H1 (cell line): ENCODE results near the gene GRAMD4. TPM values are rescaled to one million over a fixed set of nuclear protein-coding genes. Genes with fewer than 3 reads are reported as not detected.

Source experiments
- CTCF ChIA-PET: fragments of 300-600 bp; sonication (Branson Sonifier 250); formaldehyde crosslinking; loops from one replicate; lab custom pipeline; 2021; ENCODE audit not compliant: partially characterized antibody; lab: Charles Lee
- POLR2A ChIA-PET: fragments of 300-600 bp; sonication (Branson Sonifier 250); formaldehyde crosslinking; loops from one replicate; lab custom pipeline; 2021; ENCODE audit warnings: inconsistent platforms; ENCODE audit not compliant: partially characterized antibody; lab: Charles Lee
- DNase-seq, 2 experiments: peaks; one replicate each; pipeline versions ENCODE4 v3.0.0 to v3.0.0-alpha.2; 2010 to 2022; ENCODE audit warnings: low spot score in 2 of 2, low read depth in 1 of 2, mixed read lengths in 1 of 2
- FAIRE-seq: peaks from 2 replicates; lab custom pipeline; 2011; peaks lifted over from hg19 to GRCh38; lab: Jason Lieb, UNC
- H2AFZ ChIP-seq: 2 replicates; pipeline ENCODE4 v1.8.1; 2012; ENCODE audit warnings: low read length, inconsistent platforms
- H2AK5ac ChIP-seq: 2 replicates; pipeline ENCODE4 v1.6.1; 2013; ENCODE audit warnings: low read depth, low read length
- H2BK120ac ChIP-seq: replicated peaks from 2 replicates; pipeline ENCODE3; 2013; ENCODE audit warnings: low read depth, low read length, inconsistent platforms
- H2BK12ac ChIP-seq: 2 replicates; pipeline ENCODE4 v1.6.1; 2013; ENCODE audit warnings: low read depth, low read length
- H2BK15ac ChIP-seq: 2 replicates; pipeline ENCODE4 v1.6.1; 2013; ENCODE audit warnings: low read length
- H2BK20ac ChIP-seq: 2 replicates; pipeline ENCODE4 v1.6.1; 2013; ENCODE audit warnings: low read length
- H2BK5ac ChIP-seq: 2 replicates; pipeline ENCODE4 v1.6.1; 2013; ENCODE audit warnings: low read depth, low read length
- H3K14ac ChIP-seq: 2 replicates; pipeline ENCODE4 v1.6.1; 2013; ENCODE audit warnings: inconsistent platforms; ENCODE audit not compliant: insufficient read length
- H3K18ac ChIP-seq: 2 replicates; pipeline ENCODE4 v1.6.1; 2013; ENCODE audit warnings: low read length; ENCODE audit errors: extremely low read depth
- H3K23ac ChIP-seq: 2 replicates; pipeline ENCODE4 v1.6.1; 2013; ENCODE audit warnings: inconsistent platforms; ENCODE audit not compliant: insufficient read length
- H3K23me2 ChIP-seq: 2 replicates; pipeline ENCODE4 v1.6.1; 2013; ENCODE audit warnings: low read depth, low read length
- H3K27ac ChIP-seq: 2 replicates; pipeline ENCODE4 v1.6.1; 2011; ENCODE audit warnings: low read depth, low read length, inconsistent platforms
- H3K27me3 ChIP-seq, 4 experiments: replicated peaks in 1 of 4; 1 replicate in 1 of 4; 2 replicates in 3 of 4; pipeline versions ENCODE4 v1.6.1 to v1.8.1; 2011 to 2013; ENCODE audit warnings: low read length in 3 of 4, mild to moderate bottlenecking in 3 of 4, inconsistent platforms in 2 of 4, mixed read lengths in 2 of 4, moderate library complexity in 1 of 4; ENCODE audit not compliant: control insufficient read depth in 3 of 4, insufficient read depth in 3 of 4; ENCODE audit errors: extremely low read depth in 1 of 4
- H3K36me3 ChIP-seq, 4 experiments: 2 replicates each; pipeline versions ENCODE4 v1.6.1 to v1.8.1; 2011 to 2013; ENCODE audit warnings: mild to moderate bottlenecking in 4 of 4, low read length in 3 of 4, moderate library complexity in 2 of 4, control low read depth in 1 of 4, inconsistent platforms in 1 of 4; ENCODE audit not compliant: insufficient read depth in 4 of 4, control insufficient read depth in 2 of 4
- H3K4ac ChIP-seq: replicated peaks from 2 replicates; pipeline ENCODE3; 2013; ENCODE audit warnings: low read length, low read depth, mixed read lengths, inconsistent platforms; ENCODE audit not compliant: insufficient read length
- H3K4me1 ChIP-seq, 4 experiments: replicated peaks in 1 of 4; 1 replicate in 1 of 4; 2 replicates in 3 of 4; pipeline versions ENCODE4 v1.6.1 to v1.8.1; 2011 to 2013; ENCODE audit warnings: low read length in 3 of 4, inconsistent platforms in 2 of 4, mixed read lengths in 1 of 4; ENCODE audit not compliant: insufficient read depth in 4 of 4, control insufficient read depth in 3 of 4
- H3K4me2 ChIP-seq, 2 experiments: 2 replicates each; pipeline versions ENCODE4 v1.6.1 to v1.8.1; 2011 to 2013; ENCODE audit warnings: low read depth in 2 of 2, low read length in 2 of 2, control low read depth in 1 of 2, inconsistent platforms in 1 of 2, mild to moderate bottlenecking in 1 of 2; ENCODE audit not compliant: insufficient read depth in 1 of 2
- H3K4me3 ChIP-seq, 4 experiments: fragments of 200-600, 300-600 bp in 1 of 4; sonication (generic), shearing (Covaris generic), sonication (Bioruptor Twin) in 1 of 4; 2 replicates each; pipeline versions ENCODE4 v1.5.1 to v1.8.1; 2011 to 2016; ENCODE audit warnings: low read length in 4 of 4, low read depth in 3 of 4, control low read depth in 2 of 4, inconsistent platforms in 2 of 4, mild to moderate bottlenecking in 2 of 4, mixed read lengths in 1 of 4, moderate library complexity in 1 of 4; ENCODE audit not compliant: insufficient read depth in 2 of 4; ENCODE audit errors: extremely low read depth in 1 of 4
- H3K56ac ChIP-seq: replicated peaks from 2 replicates; pipeline ENCODE3; 2013; ENCODE audit warnings: low read depth, mild to moderate bottlenecking, mixed read lengths, low read length, inconsistent platforms; ENCODE audit not compliant: insufficient read length
- H3K79me1 ChIP-seq: 2 replicates; pipeline ENCODE4 v1.6.1; 2013; ENCODE audit warnings: low read depth, low read length, control low read depth
- H3K79me2 ChIP-seq, 2 experiments: 2 replicates each; pipeline versions ENCODE4 v1.6.1 to v1.8.1; 2012 to 2013; ENCODE audit warnings: low read length in 2 of 2, mild to moderate bottlenecking in 2 of 2, inconsistent platforms in 1 of 2; ENCODE audit not compliant: insufficient read depth in 2 of 2, control insufficient read depth in 1 of 2
- H3K9ac ChIP-seq, 4 experiments: replicated peaks in 1 of 4; 1 replicate in 1 of 4; 2 replicates in 3 of 4; pipeline versions ENCODE4 v1.6.1 to v1.8.1; 2011 to 2013; ENCODE audit warnings: low read depth in 3 of 4, low read length in 3 of 4, control low read depth in 2 of 4, mild to moderate bottlenecking in 2 of 4, moderate library complexity in 2 of 4, inconsistent platforms in 1 of 4; ENCODE audit errors: extremely low read depth in 1 of 4
- H3K9me3 ChIP-seq, 2 experiments: 2 replicates each; pipeline versions ENCODE4 v1.6.1 to v1.8.1; 2012 to 2013; ENCODE audit warnings: mild to moderate bottlenecking in 2 of 2, moderate library complexity in 2 of 2, control low read depth in 1 of 2, inconsistent platforms in 1 of 2, low read depth in 1 of 2, low read length in 1 of 2, mixed read lengths in 1 of 2; ENCODE audit not compliant: insufficient read depth in 2 of 2
- H4K20me1 ChIP-seq, 2 experiments: replicated peaks in 1 of 2; 2 replicates each; pipeline versions ENCODE3 to v1.8.1; 2011 to 2013; ENCODE audit warnings: inconsistent platforms in 2 of 2, low read length in 2 of 2, mild to moderate bottlenecking in 1 of 2; ENCODE audit not compliant: insufficient read depth in 2 of 2, control insufficient read depth in 1 of 2
- H4K5ac ChIP-seq: 2 replicates; pipeline ENCODE4 v1.6.1; 2013; ENCODE audit warnings: low read length, low read depth, mixed read lengths, inconsistent platforms; ENCODE audit not compliant: insufficient read length
- H4K8ac ChIP-seq: 2 replicates; pipeline ENCODE4 v1.8.0; 2013; ENCODE audit warnings: mild to moderate bottlenecking, moderate library complexity, low read length, inconsistent platforms; ENCODE audit not compliant: insufficient read depth; ENCODE audit errors: extremely low read depth
- H4K91ac ChIP-seq: replicated peaks from 2 replicates; pipeline ENCODE3; 2013; ENCODE audit warnings: low read length, mixed read lengths, inconsistent platforms; ENCODE audit not compliant: insufficient read length
- ASH2L ChIP-seq: fragments of 200-600, 300-600 bp; sonication (generic); IDR thresholded peaks from one replicate; pipeline ENCODE4 v1.7.1; 2017; ENCODE audit warnings: low read length
- BCL11A ChIP-seq, 2 experiments: IDR thresholded peaks; one replicate each; pipeline ENCODE4 v1.6.1; 2011; ENCODE audit warnings: low read depth in 2 of 2, low read length in 2 of 2, mild to moderate bottlenecking in 2 of 2
- BRCA1 ChIP-seq: IDR thresholded peaks from 2 replicates; pipeline ENCODE4 v1.6.1; 2012; ENCODE audit warnings: low read depth, low read length, improper control_type of control experiment
- E2F6 ChIP-seq: IDR thresholded peaks from 2 replicates; pipeline ENCODE4 v1.6.1; 2012; ENCODE audit warnings: inconsistent platforms
- EGR1 ChIP-seq: IDR thresholded peaks from 2 replicates; pipeline ENCODE4 v1.6.1; 2011; ENCODE audit warnings: low read depth, low read length, borderline replicate concordance
- FOSL1 ChIP-seq: IDR thresholded peaks from 2 replicates; pipeline ENCODE4 v1.6.1; 2011; ENCODE audit warnings: mild to moderate bottlenecking, low read depth, low read length, moderate library complexity; ENCODE audit not compliant: insufficient read depth
- KDM1A ChIP-seq: fragments of 200-600, 300-600 bp; sonication (generic); IDR thresholded peaks from 2 replicates; pipeline ENCODE4 v1.7.1; 2016; ENCODE audit warnings: mild to moderate bottlenecking, low read length, borderline replicate concordance
- NRF1 ChIP-seq: IDR thresholded peaks from 2 replicates; pipeline ENCODE4 v1.6.1; 2011; ENCODE audit warnings: mild to moderate bottlenecking, low read depth, low read length, improper control_type of control experiment
- PHF8 ChIP-seq: fragments of 200-600 bp; sonication (generic); conservative IDR thresholded peaks from 2 replicates; pipeline ENCODE4 v1.7.1; 2012; ENCODE audit warnings: low read depth, mild to moderate bottlenecking, inconsistent platforms, low read length, moderate library complexity
- RAD21 ChIP-seq, 2 experiments: IDR thresholded peaks in 1 of 2; conservative IDR thresholded peaks in 1 of 2; 2 replicates each; pipeline ENCODE4 v1.6.1; 2011; ENCODE audit warnings: low read depth in 2 of 2, low read length in 2 of 2, improper control_type of control experiment in 1 of 2, inconsistent platforms in 1 of 2, mild to moderate bottlenecking in 1 of 2, moderate library complexity in 1 of 2
- SP2 ChIP-seq: IDR thresholded peaks from 2 replicates; pipeline ENCODE4 v1.6.1; 2012; ENCODE audit warnings: mild to moderate bottlenecking, low read length, inconsistent platforms
- SP4 ChIP-seq: IDR thresholded peaks from 2 replicates; pipeline ENCODE4 v1.6.1; 2012; ENCODE audit warnings: low read length, inconsistent platforms
- TAF1 ChIP-seq: IDR thresholded peaks from 2 replicates; pipeline ENCODE4 v1.6.1; 2011; ENCODE audit warnings: mild to moderate bottlenecking, low read depth, low read length
- TCF12 ChIP-seq: IDR thresholded peaks from 2 replicates; pipeline ENCODE4 v1.6.1; 2011; ENCODE audit warnings: low read depth, mild to moderate bottlenecking, low read length
- WGBS, 2 experiments: shearing (Covaris generic) in 1 of 2; methylation state at CpG; one replicate each; pipeline versions ENCODE4 v1.1.6 to v1.1.7; 2013 to 2015; ENCODE audit warnings: low lambda C conversion rate in 2 of 2, mixed read lengths in 2 of 2, inconsistent platforms in 1 of 2, low coverage in 1 of 2, missing lambda C conversion rate in 1 of 2; ENCODE audit not compliant: insufficient replicate concordance in 2 of 2, insufficient coverage in 1 of 2, insufficient read length in 1 of 2; ENCODE audit errors: extremely low coverage in 1 of 2, missing lambda C conversion rate in 1 of 2; 5-methylcytosine and 5-hydroxymethylcytosine counted together
- polyA plus RNA-seq, 7 experiments: library from polyadenylated mRNA; depleted of rRNA in 3 of 7; stranded (reverse) in 5 of 7; unstranded in 2 of 7; fragments of >200 nt in 5 of 7; fragments of 200-250 nt in 2 of 7; gene quantifications; 1 replicate in 5 of 7; 2 replicates in 1 of 7; 4 replicates in 1 of 7; pipeline versions ENCODE4 v1.2.1 to v1.2.3, GENCODE V29; 2011 to 2013; ENCODE audit warnings: missing spikeins in 2 of 7, mixed read lengths in 2 of 7
- total RNA-seq: library from RNA; stranded (reverse); fragmentation: NEBNext Ultra II Directional; extraction: Animal tissue kit (Norgen Biotek cat#: 25700); gene quantifications from 2 replicates; pipeline ENCODE4 v1.2.1, GENCODE V29; 2021

Gene GRAMD4
- total and polyA plus RNA-seq, 2 of the 8 experiments (the other 6 are each of a cell fraction or from before 2014, with no cell fraction given), result 7.9 to 25.6 TPM

GRCh38 chr22:46669201-46669600 lies 49.0 kb downstream of the GRAMD4 start:
- H2AFZ ChIP-seq, result no peak overlapping the region
- no peak overlapping the region for H3K14ac ChIP-seq
- H2BK5ac ChIP-seq, result no peak overlapping the region
- no peak overlapping the region for H3K18ac ChIP-seq
- ChIA-PET CTCF (interaction anchor here (0.5 to 4.8 kb wide), 7 partner anchors 13 to 106 kb away, joined by 3 to 32 read pairs (median 3); no protein-coding TSS in a partner anchor), POLR2A (interaction anchor here (0.6 kb wide), 1 partner anchor 340 kb away, joined by 3 read pairs; no protein-coding TSS in a partner anchor)
- H3K27me3 ChIP-seq, result no peaks in the 10 kb centered on the region
- no peak overlapping the region for H3K23ac ChIP-seq
- H3K4ac ChIP-seq, result no peak overlapping the region
- no peaks in the 10 kb centered on the region for H3K79me1 ChIP-seq
- WGBS, 2 experiments, result 96% methylated on average over 4 of the region's 9 CpGs; no CpG with 5 or more reads in 1 of the 2 experiments
- H2BK15ac ChIP-seq, result no peak overlapping the region
- no peaks in the 10 kb centered on the region for H3K4me1 ChIP-seq
- H3K4me3 ChIP-seq, result no peak overlapping the region
- H4K8ac ChIP-seq, result no peak overlapping the region
- no peak overlapping the region for H4K91ac ChIP-seq
- H2BK12ac ChIP-seq, result no peak overlapping the region
- H3K36me3 ChIP-seq, result no peaks in the 10 kb centered on the region
- H3K56ac ChIP-seq, result no peak overlapping the region
- H3K9me3 ChIP-seq, result no peaks in the 10 kb centered on the region
- H2BK120ac ChIP-seq, result no peak overlapping the region
- no peaks in the 10 kb centered on the region for H3K23me2 ChIP-seq
- H4K20me1 ChIP-seq, result peaks cover 2 to 5% of the 10 kb centered on the region in 2 experiments
- FAIRE-seq (no peak), DNase-seq (no peak)
- no peak overlapping the region for H3K27ac ChIP-seq
- H2BK20ac ChIP-seq, result no peak overlapping the region
- TF ChIP-seq SP4 (no peak), NRF1 (no peak), BCL11A (IDR thresholded peaks at IDR 0.05; ENCODE audit: low read depth in 2 of 2, low read length in 2 of 2) (no peak), BRCA1 (no peak), RAD21 (IDR thresholded peaks at IDR 0.05 in 1 of 2, conservative IDR thresholded peaks at IDR 0.05 in 1 of 2; ENCODE audit: low read depth in 2 of 2, low read length in 2 of 2) (no peak), TAF1 (no peak), ASH2L (no peak), FOSL1 (no peak), EGR1 (no peak), KDM1A (no peak), E2F6 (no peak), SP2 (no peak), TCF12 (no peak), PHF8 (no peak)
- no peak overlapping the region for H3K4me2 ChIP-seq
- H2AK5ac ChIP-seq, result no peak overlapping the region
- no peak overlapping the region for H4K5ac ChIP-seq
- H3K79me2 ChIP-seq, result no peaks in the 10 kb centered on the region
- no peak overlapping the region for H3K9ac ChIP-seq
